Type B pancreatic cell (in vitro differentiated cells): ENCODE measurements around the gene C10orf90. TPM values are rescaled to one million over a fixed set of nuclear protein-coding genes. Genes with fewer than 3 reads are reported as not detected.

Experiments
- DNase-seq: peaks from one replicate; pipeline ENCODE4 v3.0.0; 2021; ENCODE audit warnings: mixed read lengths; ENCODE audit not compliant: unreplicated experiment; ENCODE audit errors: extremely low spot score
- H3K27ac Mint-ChIP-seq: 2 replicates; pipeline ENCODE4 v1.8.0; 2021; ENCODE audit warnings: mild to moderate bottlenecking, mixed read lengths
- H3K27me3 Mint-ChIP-seq: 2 replicates; pipeline ENCODE4 v1.8.0; 2021; ENCODE audit warnings: mixed read lengths
- H3K36me3 Mint-ChIP-seq: 2 replicates; pipeline ENCODE4 v1.8.0; 2021; ENCODE audit warnings: mixed read lengths
- H3K4me1 Mint-ChIP-seq: one replicate; pipeline ENCODE4 v1.8.0; 2021; ENCODE audit warnings: mixed read lengths; ENCODE audit not compliant: unreplicated experiment
- H3K4me3 Mint-ChIP-seq: 2 replicates; pipeline ENCODE4 v1.8.0; 2021; ENCODE audit warnings: mild to moderate bottlenecking, mixed read lengths
- H3K9me3 Mint-ChIP-seq: 2 replicates; pipeline ENCODE4 v1.8.0; 2021; ENCODE audit warnings: mixed read lengths
- CTCF ChIP-seq: fragments of 200-600 bp; sonication (generic); conservative IDR thresholded peaks from 2 replicates; pipeline ENCODE4 v1.5.0; 2021; ENCODE audit warnings: antibody characterized with exemption, mild to moderate bottlenecking
- total RNA-seq: library from RNA; stranded (reverse); gene quantifications from 2 replicates; pipeline ENCODE4 v1.2.1, GENCODE V29; 2021; ENCODE audit warnings: low replicate concordance

Gene C10orf90
- total RNA-seq, 1 donor from 2014 or later = 1.5 TPM

- no peaks in the 10 kb centered on the region for H3K9me3 Mint-ChIP-seq
- no peak overlapping the region for H3K27ac Mint-ChIP-seq
- no peaks in the 10 kb centered on the region for H3K4me1 Mint-ChIP-seq
- no peaks in the 10 kb centered on the region for H3K36me3 Mint-ChIP-seq
- TF ChIP-seq CTCF = no peak
- no peaks in the 10 kb centered on the region for H3K27me3 Mint-ChIP-seq
- H3K4me3 Mint-ChIP-seq = no peak overlapping the region
- no peak for DNase-seq
These were observed 10.7 kb downstream of the C10orf90 start for GRCh38 chr10:126659750-126660149.

DNA sequence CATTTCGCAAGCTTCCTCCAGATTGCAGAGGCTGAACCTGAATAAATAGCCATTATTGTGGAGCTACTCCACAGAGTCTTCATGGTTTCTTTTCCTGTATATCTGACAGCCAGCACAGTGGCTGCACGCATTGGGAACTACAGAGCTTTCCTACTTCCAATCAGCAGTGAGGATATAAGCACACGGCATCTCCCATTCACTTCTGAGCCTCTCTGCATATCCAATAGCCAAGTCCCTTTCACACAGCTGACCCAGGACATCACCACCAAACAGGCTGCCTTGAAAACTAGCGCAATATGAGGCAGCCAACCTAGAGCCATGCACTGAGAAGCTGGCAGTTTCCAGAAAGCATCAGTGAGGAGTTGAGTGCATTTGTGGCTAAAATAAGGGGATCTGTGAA lies 11.6 kb downstream of the C10orf90 start:
- Mint-ChIP-seq H3K27me3 (no peaks in the 10 kb centered on the region), H3K9me3 (no peaks in the 10 kb centered on the region), H3K27ac (no peak overlapping the region), H3K4me3 (no peak overlapping the region), H3K4me1 (no peaks in the 10 kb centered on the region), H3K36me3 (no peaks in the 10 kb centered on the region)
- TF ChIP-seq CTCF = no peak
- DNase-seq = no peak

GRCh38 chr10:126654579-126654978 lies 15.9 kb downstream of the C10orf90 start:
- Mint-ChIP-seq H3K27ac (no peak overlapping the region), H3K36me3 (no peaks in the 10 kb centered on the region), H3K4me3 (no peak overlapping the region), H3K27me3 (no peaks in the 10 kb centered on the region), H3K4me1 (no peaks in the 10 kb centered on the region), H3K9me3 (peaks cover 5% of the 10 kb centered on the region)
- no peak for DNase-seq
- TF ChIP-seq CTCF = no peak

- Mint-ChIP-seq H3K36me3 (no peaks in the 10 kb centered on the region), H3K4me1 (no peaks in the 10 kb centered on the region), H3K4me3 (no peak overlapping the region), H3K27ac (no peak overlapping the region), H3K9me3 (peaks cover 5% of the 10 kb centered on the region), H3K27me3 (no peaks in the 10 kb centered on the region)
- DNase-seq = no peak
- no peak for TF ChIP-seq CTCF
These were observed 19.0 kb downstream of the C10orf90 start for GRCh38 chr10:126651467-126651866.

DNA sequence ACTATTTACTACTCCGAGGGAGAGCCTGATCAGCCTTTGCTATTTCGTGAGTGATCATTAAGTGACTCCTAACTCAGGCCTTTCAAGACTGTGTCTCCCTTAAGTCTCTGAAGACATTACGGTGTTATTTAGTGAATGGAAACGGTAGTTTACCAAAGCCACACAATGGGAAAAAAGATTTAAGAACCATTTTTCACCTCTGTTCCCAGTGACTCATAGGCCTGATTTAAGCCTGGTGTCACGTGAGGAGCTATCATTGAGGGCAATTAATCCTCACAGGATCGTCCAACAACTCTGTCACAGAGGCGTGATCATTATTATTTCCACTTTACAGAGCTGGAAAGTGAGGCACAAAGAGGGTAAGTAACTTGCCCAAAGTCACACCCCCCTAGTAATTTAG lies 20.3 kb downstream of the C10orf90 start:
- no peak for TF ChIP-seq CTCF
- no peak overlapping the region for H3K27ac Mint-ChIP-seq
- no peaks in the 10 kb centered on the region for H3K36me3 Mint-ChIP-seq
- no peak for DNase-seq
- no peak overlapping the region for H3K4me3 Mint-ChIP-seq
- H3K4me1 Mint-ChIP-seq = no peaks in the 10 kb centered on the region
- peaks cover 5% of the 10 kb centered on the region for H3K9me3 Mint-ChIP-seq
- H3K27me3 Mint-ChIP-seq = no peaks in the 10 kb centered on the region

GRCh38 chr10:126647116-126647515 lies 23.4 kb downstream of the C10orf90 start:
- no peak overlapping the region for H3K4me3 Mint-ChIP-seq
- H3K36me3 Mint-ChIP-seq = no peaks in the 10 kb centered on the region
- TF ChIP-seq CTCF = no peak
- H3K27ac Mint-ChIP-seq = no peak overlapping the region
- no peaks in the 10 kb centered on the region for H3K27me3 Mint-ChIP-seq
- H3K9me3 Mint-ChIP-seq = peaks cover 6% of the 10 kb centered on the region
- H3K4me1 Mint-ChIP-seq = peaks cover 5% of the 10 kb centered on the region
- DNase-seq = no peak
